LNCaP clone FGC (cell line): Measurements from ENCODE around the gene RPS6KA3.

Source experiments
- DNase-seq: peaks from one replicate; pipeline ENCODE4 v3.0.0-alpha.2; 2011; ENCODE audit warnings: low read depth
- H3K4me3 ChIP-seq: 2 replicates; pipeline ENCODE4 v1.5.1; 2011; ENCODE audit warnings: mild to moderate bottlenecking, low read depth, low read length, control low read depth
- TF ChIP-seq, protein P1 (sequence below): IDR thresholded peaks from 2 replicates; pipeline ENCODE4 v1.5.1; 2012; ENCODE audit warnings: mild to moderate bottlenecking; ENCODE audit not compliant: control insufficient read depth, insufficient read depth; ENCODE audit errors: extremely low read depth

Gene RPS6KA3

DNA sequence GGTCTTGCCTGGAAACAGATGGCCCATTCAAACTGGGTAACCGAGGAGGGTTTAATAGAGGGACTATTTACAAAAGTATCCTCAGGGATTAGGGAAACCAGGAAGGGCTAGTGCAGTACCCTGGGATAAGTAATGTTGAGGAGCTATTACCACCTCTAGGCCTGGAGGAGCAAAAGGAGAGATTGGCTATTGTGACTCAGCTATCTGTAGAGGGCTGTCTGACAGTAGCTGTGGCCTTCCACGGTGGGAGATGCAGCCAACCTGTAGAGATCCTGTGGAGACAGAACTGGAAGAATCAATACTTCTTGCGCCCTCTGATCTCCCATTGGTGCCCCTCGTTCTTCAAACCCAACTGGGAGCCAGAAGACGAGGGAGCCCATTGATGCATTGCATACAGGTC, 34.1 kb upstream of the RPS6KA3 start:
- no peak overlapping the region for H3K4me3 ChIP-seq
- TF ChIP-seq, protein P1, sequence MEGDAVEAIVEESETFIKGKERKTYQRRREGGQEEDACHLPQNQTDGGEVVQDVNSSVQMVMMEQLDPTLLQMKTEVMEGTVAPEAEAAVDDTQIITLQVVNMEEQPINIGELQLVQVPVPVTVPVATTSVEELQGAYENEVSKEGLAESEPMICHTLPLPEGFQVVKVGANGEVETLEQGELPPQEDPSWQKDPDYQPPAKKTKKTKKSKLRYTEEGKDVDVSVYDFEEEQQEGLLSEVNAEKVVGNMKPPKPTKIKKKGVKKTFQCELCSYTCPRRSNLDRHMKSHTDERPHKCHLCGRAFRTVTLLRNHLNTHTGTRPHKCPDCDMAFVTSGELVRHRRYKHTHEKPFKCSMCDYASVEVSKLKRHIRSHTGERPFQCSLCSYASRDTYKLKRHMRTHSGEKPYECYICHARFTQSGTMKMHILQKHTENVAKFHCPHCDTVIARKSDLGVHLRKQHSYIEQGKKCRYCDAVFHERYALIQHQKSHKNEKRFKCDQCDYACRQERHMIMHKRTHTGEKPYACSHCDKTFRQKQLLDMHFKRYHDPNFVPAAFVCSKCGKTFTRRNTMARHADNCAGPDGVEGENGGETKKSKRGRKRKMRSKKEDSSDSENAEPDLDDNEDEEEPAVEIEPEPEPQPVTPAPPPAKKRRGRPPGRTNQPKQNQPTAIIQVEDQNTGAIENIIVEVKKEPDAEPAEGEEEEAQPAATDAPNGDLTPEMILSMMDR, result no peak
- no peak for DNase-seq

DNA sequence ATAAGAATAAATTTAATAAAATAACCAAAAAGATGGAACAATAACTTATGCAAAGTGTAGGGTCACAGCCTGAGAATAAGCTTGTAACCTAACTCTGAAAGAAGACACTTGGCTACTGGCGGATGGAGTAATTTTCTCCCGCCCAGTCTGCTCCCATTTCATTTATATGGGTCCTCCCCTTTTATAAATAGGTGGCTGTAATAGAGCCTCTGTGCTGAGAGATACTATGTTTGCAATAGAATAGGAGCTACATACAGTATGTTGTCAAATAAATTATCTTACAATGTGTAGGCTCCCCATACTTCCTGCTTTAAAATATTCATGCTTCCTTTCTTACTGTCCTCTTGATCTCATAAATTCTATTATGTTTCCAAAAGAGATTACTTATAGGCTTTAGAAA, 28.2 kb upstream of the RPS6KA3 start:
- TF ChIP-seq, protein P1, result no peak
- H3K4me3 ChIP-seq, result no peak overlapping the region
- no peak for DNase-seq

DNA sequence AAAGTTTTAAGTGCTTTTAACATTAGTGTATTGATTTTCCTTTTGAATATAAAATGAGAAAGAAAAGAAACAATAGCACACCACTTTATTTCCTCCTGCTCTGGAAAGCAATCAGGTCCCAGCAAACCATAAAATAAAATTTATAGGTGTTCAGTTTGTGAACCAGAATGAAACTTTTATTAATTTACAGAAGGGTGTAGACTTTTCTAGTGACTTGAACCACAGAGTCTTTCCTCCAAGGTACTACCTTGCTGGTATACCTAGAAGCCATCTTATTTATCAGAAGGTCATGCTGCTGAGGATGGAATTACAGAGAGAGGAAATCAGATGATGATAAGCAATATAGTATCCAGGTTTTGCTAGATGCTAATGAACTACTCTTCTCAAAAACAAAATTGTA, 27.6 kb upstream of the RPS6KA3 start:
- DNase-seq, result no peak
- TF ChIP-seq, protein P1, result no peak
- H3K4me3 ChIP-seq, result no peak overlapping the region

DNA sequence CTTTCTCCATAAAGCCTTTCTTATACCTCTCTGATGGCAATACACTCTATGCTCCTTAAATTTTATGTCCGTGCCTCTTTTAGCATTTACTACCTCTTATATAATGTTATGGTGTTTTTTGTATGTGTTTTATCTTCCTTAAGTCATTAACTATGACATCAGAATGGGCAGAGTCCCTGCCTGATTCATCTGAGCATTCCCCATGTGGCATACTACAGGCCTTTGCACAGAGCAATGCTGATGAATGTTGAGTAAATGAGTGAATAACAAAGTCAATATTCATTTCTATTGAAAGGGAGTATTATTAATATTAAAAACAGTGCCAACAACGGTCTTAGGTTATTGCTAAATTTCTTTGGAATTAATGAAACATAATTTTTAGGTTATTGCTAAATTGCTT, 18.8 kb upstream of the RPS6KA3 start:
- TF ChIP-seq, protein P1, result no peak
- H3K4me3 ChIP-seq, result no peak overlapping the region
- DNase-seq, result no peak

DNA sequence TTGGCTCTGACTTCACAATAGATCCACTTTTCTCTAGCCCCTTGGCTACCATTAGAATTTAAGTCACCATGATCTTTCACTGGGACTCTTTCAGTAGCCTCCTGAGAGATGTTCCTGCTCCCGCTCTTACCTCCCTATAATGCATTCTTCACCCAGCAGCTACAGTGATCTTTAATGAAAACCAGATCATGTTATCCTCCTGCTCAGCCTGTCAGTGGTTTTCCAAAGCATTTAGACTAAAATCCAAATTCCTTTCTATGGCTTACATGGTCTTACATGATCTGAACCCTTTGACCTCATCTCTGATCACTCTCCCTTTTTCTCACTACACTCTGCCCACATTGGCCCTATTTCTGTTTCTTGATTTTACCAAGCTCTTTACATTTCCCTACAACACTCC, 18.3 kb upstream of the RPS6KA3 start:
- H3K4me3 ChIP-seq, result no peak overlapping the region
- TF ChIP-seq, protein P1, result no peak
- DNase-seq, result no peak

DNA sequence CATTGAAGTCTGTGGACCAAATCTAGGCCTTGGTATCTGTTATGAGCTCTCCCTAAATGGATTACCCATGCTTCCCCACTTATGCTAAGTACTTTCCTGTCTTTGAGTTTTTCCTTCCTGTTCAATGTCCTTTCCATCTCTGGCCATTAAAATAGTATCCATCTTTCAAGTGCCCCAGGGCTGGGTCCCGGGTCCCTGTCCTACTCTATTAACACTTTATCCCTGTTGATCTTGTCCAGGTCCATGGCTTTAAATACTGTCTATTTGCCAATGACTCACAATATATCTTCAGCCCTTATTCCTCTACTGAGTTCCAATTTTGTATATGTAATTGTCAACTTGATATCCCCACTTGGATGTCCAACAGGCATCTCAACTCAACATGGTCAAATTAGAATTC, 17.7 kb upstream of the RPS6KA3 start:
- no peak overlapping the region for H3K4me3 ChIP-seq
- no peak for DNase-seq
- TF ChIP-seq, protein P1, result no peak

DNA sequence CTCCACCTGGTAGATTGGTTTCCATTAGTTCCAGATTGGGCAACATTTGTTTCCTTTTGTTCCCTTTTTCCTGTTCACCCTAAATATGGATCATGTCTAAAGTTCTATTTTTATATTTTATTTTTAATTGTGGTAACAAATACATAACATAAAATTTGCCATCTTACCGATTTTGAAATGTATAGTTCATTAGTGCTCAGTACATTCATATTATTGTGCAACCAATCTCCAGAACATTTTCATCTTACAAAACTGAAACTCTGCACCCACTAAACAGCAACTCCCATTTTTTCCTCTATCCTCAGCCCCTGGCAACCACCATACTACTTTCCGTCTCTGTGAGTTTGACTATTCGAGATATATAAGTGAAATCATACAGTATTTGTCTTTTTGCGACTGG, 14.2 kb upstream of the RPS6KA3 start:
- no peak overlapping the region for H3K4me3 ChIP-seq
- no peak for DNase-seq
- TF ChIP-seq, protein P1, result no peak
